Fibroblast of skin of right quadriceps (primary cell): ENCODE measurements around the gene STAC.
"Not testable (repeated sequence)": the region's sequence is repeated elsewhere in the genome, so short reads cannot be mapped to it uniquely, and the experiment has no call there.

Experiments used
- DNase-seq: peaks from one replicate; pipeline ENCODE4 v3.0.0-alpha.2; 2013

STAC gene

GRCh38 chr3:36417237-36417636 lies 36.9 kb downstream of the STAC start:
- no peak for DNase-seq

DNA sequence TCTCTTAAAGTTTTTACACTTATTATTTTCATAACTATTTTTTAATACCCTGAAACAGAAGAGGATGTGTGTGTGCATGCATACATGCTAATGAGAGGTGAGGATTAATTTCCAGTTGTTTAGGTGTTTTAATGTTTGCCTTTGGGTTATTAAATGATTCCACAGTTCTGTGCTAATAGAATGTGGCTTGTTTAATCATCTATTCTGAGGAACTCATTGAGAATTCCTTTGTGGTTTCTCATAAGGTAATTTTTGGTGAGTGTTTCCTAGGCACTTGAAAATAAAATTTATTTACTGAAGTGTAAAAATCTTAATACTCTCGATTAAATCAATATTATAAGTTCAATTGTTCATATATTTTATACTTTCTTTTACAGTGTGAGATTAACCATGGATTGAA lies 38.0 kb downstream of the STAC start:
- no peak for DNase-seq

GRCh38 chr3:36428445-36428844 lies 48.1 kb downstream of the STAC start:
- DNase-seq, result no peak

DNA sequence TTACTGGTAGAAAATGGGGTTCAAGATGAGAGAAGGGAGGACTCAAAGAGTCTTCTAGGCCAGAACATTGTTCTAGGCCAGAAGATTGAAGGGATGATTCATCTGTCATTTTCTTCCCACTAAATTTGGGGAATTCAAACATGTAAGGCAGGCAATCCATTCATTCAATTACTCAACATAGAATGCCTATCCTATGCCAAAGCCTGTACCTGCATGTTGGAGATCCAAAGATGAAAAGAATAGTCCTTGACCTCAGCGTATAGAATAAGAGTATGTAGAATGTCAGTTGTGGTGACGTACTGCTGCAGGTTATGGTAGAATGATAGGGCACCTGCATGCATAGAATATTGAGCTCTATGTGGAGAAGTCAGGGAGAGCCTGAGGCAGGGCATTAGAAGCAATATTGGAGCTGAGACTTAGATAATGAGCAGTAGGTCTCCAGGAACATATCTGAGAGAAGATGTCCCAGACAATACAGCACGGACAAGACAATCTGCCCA lies 49.7 kb downstream of the STAC start:
- no peak for DNase-seq

DNA sequence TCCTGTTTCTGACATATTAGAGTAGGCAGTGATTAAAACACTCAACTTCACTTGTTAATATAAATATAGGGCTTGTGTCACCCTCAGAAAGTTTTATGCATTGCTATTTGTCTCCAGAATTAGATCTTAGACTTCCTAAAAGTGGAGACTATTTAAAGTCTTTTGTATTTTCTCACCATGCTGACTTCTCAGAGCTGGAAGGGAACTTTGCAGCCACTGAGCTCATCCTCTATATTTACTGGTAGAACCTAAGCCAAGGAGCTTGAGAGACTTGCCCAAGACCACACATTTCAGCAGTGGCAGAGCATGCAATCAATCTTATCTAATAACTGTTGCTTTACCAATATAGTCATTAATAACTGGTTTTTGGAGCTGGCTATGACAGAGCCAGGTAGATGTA lies 53.2 kb downstream of the STAC start:
- no peak for DNase-seq

DNA sequence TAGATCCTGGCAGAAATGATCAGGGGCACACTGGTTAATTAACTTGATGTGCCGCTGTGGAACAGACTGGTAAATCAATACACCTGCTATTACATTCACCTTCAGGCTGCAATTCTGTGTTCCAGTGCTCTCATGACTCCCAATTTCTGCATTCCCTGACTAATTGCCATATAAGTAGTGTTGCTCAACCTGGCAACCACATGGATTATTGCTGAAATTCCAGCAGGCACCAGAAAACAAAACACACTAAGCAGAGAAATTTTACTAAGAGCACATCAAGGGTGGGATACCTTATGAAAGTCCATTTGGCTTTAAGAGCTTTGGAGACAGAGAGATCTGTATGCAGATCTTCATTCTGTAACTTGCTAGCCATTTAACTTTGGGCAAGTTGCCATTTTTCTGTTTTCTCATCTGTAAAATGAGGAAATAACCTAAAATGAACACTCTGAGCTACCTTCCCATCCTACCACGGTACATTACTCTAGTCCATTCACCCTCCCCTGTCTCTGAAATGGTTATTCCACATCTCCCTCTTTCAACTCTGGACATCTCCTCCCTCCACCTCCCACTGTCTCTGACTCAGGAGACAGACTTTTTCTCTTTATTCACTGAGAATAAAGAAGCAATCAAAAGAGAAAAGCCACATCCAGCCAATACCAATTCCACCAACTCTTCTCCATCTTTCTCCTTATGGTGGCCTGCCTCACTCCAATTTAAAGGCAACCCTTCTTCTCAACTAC lies 54.6 kb downstream of the STAC start:
- peak; percentile 58 for DNase-seq

DNA sequence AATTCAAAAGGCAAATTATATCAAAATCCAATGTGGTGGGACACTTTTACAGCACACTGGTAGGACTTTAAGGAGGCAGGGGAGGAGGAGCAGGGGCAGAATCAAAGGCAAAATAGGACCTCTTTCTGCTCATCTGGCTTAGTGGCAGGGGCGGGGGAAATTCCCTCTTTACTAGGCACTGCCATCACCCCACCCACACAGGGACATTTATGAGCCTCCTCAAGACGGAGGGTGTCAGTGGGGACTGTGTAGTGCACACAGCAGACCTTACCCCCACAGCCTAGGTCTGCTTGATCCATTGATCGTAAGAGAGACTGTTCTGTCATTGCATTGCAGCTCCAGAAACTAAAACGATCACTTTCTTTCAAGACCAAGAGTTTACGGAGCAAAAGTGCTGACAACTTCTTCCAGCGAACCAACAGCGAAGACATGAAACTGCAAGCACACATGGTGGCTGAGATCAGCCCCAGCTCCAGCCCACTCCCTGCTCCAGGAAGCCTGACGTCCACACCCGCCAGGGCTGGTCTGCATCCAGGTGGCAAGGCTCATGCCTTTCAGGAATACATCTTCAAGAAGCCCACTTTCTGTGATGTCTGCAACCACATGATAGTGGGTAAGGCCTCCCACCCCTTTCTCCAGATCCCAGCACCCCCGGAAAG lies 62.9 kb downstream of the STAC start:
- no peak for DNase-seq

GRCh38 chr3:36444909-36445308 lies 64.6 kb downstream of the STAC start:
- peak; percentile 82 for DNase-seq

GRCh38 chr3:36446276-36446675 lies 66.0 kb downstream of the STAC start:
- DNase-seq, result peak; percentile 86

GRCh38 chr3:36447061-36447460 lies 66.8 kb downstream of the STAC start:
- peak; percentile 39 for DNase-seq

- no peak for DNase-seq
These were observed 71.5 kb downstream of the STAC start for GRCh38 chr3:36451816-36452215.

- DNase-seq, result not testable (repeated sequence)
These were observed 72.9 kb downstream of the STAC start for GRCh38 chr3:36453213-36453612.

GRCh38 chr3:36453896-36454295 lies 73.6 kb downstream of the STAC start:
- DNase-seq, result not testable (repeated sequence)

- DNase-seq, result no peak
These were observed 75.1 kb downstream of the STAC start for GRCh38 chr3:36455406-36455805.

- no peak for DNase-seq
These were observed 76.5 kb downstream of the STAC start for GRCh38 chr3:36456784-36457183.

- DNase-seq, result no peak
These were observed 77.4 kb downstream of the STAC start for GRCh38 chr3:36457667-36458066.

DNA sequence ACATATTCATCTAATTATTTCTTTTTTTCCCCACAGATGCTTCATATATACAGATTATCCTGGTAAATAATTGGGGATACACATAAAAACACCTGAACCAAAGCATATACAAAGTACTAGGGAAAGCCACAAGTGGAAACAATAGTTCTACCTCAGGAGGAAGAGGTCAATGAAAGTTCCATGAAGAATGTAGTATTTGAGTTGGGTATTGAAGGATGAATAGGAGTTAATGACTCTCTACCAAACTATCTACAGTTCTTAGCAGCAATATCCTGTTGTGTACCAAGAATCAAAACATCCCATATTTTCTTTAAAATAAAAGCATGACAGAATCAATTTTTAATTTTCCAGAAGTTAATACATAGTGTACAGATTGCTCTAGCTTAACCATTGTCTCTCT lies 78.9 kb downstream of the STAC start:
- no peak for DNase-seq

DNA sequence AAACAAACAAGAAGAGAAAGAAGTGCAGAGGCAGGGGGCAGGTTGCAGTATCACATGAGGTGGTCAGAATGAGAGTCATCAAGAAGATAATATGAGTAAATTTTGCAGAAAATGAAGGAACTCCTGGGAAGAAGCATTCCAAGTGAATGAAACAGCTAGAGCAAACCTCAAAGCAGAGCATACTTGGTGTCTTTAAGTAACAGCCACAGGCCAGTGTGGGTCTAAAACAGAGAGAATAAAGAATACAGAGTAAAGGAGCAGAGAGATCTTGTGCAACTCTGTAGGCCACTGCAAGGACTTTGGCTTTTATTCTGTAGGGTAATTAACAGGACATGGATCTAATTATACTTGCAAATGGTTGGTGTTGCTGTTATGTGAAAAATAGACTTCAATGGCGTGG lies 81.3 kb downstream of the STAC start:
- DNase-seq, result peak; percentile 80

DNA sequence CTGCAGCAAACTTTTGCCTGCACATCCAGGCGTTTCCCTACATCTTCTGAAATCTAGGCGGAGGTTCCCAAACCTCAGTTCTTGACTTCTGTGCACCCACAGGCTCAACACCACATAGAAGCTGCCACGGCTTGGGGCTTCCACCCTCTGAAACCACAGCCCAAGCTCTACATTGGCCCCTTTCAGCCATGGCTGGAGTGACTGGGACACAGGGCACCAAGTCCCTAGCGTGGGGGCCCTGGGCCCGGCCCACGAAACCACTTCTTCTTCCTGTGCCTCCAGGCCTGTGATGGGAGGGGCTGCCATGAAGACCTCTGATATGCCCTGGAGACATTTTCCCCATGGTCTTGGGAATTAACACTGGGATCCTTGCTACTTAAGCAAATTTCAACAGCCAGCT lies 91.7 kb downstream of the STAC start:
- DNase-seq, result not testable (repeated sequence)

GRCh38 chr3:36475558-36475957 lies 95.3 kb downstream of the STAC start:
- DNase-seq, result no peak

DNA sequence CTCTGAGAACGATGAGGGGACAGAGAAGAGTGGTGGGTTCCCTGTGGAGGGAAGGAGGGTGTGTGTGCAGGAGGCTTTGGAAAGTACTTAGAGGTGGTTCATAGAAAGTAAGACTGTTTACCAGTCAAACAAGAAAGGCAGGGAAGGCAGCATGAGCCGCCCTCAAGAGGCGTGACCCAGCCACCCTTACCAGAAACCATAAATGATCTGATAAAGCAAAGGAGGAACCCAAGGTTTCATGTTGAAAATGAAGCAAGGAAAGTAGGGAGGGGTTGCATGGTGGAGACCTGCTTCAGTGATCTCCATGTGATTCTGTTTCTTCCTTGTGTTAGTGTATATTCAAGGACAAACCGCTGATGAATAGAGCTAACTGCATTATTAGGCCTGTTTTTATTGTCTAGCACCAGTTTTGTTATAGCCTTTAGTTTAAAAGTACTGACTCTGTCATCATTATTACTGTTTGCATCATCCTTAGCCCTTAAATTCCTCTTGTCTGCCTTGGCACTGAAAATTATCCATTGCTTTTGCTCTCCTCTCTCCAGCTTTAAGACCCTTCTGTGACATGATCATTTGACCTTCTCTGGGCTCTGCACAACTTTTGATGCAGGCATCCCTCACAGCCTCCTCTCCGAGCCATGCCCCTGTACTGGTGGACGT lies 96.1 kb downstream of the STAC start:
- peak; percentile 23 for DNase-seq

- peak; percentile 82 for DNase-seq
These were observed 97.4 kb downstream of the STAC start for GRCh38 chr3:36477655-36478054.

DNA sequence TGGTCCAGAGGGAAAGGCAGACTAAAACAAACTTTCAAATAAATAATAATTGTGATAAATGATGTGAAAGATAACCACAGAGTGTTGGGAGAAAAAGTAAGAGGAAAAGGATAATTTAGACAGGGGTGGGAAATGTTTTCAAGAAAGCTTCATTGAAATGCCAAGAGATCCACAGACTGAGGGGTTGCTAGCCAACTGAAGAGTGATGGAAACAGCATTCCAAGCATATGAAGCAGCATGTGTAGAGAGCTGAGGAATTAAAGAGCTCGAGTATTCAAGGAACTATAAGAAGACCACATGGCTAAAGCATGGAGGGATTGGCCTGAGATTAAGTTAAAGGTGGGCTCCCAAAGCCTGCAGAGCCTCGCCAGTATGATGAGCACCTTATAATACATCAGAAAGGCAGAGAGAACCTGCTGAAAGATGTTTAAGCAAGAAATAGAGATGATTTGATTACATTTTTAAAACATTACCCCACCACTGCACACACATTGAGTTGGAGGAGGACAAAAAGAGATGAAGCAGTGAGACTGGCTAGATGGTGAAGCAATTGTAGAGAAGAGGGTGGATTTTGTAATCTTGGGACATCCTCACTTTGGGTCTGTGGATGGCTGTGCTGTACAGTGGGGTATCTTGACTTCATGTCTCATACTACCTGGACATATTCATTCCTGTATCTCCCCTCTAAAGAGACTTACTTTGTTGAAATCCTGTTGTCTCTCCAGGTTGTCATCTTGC lies 100.8 kb downstream of the STAC start:
- peak; percentile 82 for DNase-seq
